Endometrial microvascular endothelial cells (primary cell): Measurements from ENCODE around the gene TBC1D17. TPM values are rescaled to one million over a fixed set of nuclear protein-coding genes. Genes with fewer than 3 reads are reported as not detected.

Experiments used
- in situ Hi-C: cut with HindIII; loops from 2 replicates; pipeline ENCODE4 v1.10.0; 2017; ENCODE audit warnings: low sequenced_read_pairs, low pct_unique_long_range_greater_than_20kb; ENCODE audit errors: inconsistent ontology term
- total RNA-seq: library from RNA; depleted of rRNA; stranded (reverse); fragments of >200 nt; gene quantifications from one replicate; pipeline ENCODE4 v1.2.3, GENCODE V29; 2015; ENCODE audit errors: inconsistent ontology term

The TBC1D17 gene
- total RNA-seq, 1 donor from 2014 or later, result 12.6 TPM

GRCh38 chr19:49858088-49858985 lies 19.2 kb upstream of the TBC1D17 start:
- in situ Hi-C loops, result no loop called here

DNA sequence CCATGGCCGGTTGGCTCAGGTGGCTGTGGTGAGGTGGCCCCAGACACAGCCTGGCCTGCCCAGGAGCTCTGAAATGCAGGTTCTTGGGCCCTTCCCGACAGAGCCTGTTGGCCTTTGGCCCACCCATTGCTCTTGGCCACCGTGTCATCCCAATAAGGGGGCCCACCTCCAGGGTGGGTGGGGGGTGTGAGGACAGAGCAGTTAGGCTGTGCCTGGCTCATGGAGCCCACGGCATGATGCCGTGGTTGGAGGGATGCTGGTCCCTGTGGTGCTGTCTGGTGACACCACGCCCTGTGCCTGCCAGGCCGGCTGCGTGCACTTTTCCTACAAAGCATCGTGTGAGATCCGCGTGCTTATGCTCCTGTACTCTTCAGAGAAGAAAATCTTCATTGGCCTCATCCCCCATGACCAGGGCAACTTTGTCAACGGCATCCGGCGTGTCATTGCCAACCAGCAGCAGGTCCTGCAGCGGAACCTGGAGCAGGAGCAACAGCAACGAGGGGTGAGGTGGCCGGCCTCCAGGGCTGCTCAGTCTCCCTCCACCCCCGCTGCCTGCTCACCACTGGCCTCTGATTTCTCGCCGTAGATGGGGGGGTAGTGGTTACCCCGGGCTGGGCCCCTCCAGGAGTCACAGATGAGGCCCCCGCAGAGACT lies 17.7 kb upstream of the TBC1D17 start:
- in situ Hi-C loops, result no loop called here

- in situ Hi-C loops, result no loop called here
Measured at GRCh38 chr19:49860336-49861102, 17.0 kb upstream of the TBC1D17 start.

DNA sequence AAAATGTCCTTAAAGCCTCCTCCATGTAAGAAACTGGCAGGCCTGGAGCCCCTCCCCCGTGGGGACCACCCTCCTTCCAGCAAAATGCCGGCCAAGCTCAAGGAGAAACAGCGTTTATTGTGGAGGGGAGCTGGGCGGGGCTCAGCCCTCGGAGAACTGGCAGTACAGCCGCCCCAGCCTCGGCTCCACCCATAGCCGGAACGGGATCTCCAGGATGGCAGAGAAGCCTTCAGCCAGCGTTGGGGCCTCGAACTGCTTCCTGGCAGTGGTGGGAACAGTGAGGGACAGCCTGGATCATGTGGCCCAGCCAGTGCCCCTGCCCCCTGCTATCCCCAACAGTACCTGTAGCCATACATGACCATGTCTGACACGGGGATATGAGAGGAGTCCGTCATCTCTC lies 16.4 kb upstream of the TBC1D17 start:
- in situ Hi-C loops, result no loop called here

DNA sequence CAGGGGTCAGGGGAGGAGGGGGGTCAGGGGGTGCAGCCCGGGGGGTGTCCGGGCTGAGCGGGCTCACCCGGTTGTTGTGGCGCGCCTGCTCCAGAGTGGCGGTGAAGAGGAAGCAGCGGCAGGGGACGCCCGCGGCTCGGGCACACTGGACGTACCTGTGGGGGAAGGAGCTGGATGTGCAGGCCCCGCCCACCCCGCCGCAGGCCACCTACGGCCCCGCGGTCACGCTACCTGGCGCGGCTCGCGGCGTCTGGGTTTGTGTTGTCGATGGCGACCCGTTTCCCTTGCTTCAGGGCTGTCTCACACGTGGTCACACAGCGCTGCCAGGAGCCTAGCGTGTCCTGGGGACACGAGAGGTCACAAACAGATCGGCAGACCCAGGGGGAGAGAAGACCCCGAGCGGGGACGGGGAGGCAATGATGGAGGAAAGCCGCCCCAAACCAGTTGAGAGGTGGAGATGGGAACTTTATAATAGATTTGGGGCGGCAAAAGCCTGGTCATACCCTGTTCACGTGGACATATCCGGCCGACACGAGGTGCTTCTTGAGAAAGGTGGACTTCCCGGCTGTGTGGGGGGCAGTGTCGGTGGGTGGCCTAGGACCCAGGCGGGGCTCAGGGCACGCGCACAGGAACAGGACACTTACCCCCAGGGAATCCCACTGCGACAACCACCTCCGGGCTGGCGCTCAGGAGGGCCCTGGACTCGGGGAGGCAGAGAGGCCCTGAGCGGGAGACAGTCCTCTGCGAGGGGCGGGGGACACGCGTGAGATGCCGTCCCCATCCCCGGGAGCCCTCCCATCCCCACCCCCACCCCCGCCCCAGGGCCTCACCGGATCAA lies 15.7 kb upstream of the TBC1D17 start:
- in situ Hi-C loops, result no loop called here

DNA sequence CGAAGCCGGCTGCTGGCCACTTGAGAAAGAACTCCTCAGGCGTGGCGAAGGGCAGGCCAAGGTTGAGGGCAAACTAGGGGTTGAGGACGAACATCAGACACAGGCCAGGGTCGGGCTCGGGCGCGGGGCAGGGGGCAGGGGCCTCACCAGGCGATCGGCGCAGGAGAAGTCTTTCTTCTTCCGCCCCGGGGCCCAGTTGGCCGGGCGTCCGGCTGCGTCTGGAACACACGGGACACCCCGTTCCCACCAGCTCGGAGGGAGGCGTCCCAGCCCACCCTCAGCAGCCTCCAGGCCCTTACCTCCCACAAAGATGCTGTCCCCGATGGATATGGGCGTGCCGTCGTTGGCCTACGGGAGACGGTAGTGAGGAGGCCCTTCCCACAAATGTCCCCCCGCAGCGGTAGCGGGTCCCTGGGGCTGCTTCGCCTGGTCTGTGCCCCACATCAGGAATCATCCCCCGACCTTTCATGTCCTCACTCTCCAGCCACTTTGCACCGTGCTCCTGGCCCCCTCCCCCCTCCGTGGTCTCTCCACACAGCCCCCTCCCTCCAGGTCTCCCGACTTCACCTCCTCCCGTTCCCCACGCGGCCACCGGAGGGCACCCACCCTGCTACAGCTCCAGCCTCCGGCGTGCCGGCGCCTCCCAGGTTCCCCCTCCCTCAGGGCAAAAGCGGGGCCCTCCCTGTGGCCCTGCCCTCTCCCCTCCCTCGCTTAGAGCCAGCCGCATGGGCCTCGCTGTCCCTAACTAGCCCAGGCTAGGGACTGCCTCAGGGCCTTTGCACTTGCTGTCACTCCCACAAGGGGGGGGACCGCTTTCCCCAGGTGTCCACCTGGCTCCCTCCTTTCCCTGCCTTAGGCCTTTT lies 14.9 kb upstream of the TBC1D17 start:
- in situ Hi-C loops, result no loop called here

DNA sequence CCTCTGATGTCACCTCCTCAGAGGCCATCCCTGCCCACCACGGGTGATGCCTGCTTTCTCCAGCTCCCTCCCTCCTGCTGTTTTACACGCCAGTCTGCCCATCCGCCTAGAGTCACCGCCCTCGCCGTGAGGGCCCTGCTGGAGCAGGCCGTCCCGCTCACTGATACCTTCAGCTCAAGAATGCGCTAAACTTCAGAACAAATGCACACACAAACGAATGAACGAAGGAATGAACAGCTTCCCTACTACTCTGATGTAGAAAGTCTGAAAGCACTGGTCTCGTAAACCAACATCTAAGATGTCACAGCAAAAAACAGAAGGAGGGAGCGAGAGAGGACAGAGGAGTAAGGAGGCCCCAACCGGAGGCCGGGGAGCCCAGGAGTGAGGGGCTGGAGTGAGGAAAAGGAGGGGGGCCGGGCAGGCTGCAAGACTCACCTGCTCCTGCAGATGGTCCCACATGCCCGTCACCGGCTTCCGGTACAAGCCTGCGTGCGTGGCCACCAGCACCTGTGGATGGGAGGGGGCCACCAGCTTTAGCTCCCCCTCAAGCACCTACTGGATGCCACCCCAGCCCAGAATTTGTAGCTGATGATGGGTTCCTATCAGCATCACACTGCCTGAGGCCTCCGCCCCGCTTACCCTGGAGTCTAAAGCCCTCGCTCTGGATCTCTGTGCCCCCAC lies 14.1 kb upstream of the TBC1D17 start:
- in situ Hi-C loops, result no loop called here

- in situ Hi-C loops, result no loop called here
Measured at GRCh38 chr19:49863935-49864320, 13.6 kb upstream of the TBC1D17 start.

DNA sequence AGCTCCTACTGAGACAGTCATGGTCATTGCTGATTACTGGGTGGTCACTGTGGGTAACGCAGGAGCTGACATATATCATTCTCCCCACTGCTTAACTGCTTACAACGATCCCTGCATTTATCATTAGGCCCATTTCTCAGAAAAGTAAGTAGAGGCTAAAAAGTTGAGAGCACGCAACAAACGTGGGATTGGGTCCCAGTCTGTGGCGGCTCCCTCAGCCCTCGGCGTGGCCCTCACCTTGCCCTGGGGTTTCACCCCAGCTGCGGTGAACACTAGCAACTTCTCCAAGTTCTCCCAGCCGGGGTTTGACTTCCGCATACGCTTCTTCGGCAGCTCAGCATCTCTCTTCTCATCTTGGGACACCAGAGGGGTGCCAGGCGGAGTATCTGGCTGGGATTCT lies 12.6 kb upstream of the TBC1D17 start:
- in situ Hi-C loops, result no loop called here

DNA sequence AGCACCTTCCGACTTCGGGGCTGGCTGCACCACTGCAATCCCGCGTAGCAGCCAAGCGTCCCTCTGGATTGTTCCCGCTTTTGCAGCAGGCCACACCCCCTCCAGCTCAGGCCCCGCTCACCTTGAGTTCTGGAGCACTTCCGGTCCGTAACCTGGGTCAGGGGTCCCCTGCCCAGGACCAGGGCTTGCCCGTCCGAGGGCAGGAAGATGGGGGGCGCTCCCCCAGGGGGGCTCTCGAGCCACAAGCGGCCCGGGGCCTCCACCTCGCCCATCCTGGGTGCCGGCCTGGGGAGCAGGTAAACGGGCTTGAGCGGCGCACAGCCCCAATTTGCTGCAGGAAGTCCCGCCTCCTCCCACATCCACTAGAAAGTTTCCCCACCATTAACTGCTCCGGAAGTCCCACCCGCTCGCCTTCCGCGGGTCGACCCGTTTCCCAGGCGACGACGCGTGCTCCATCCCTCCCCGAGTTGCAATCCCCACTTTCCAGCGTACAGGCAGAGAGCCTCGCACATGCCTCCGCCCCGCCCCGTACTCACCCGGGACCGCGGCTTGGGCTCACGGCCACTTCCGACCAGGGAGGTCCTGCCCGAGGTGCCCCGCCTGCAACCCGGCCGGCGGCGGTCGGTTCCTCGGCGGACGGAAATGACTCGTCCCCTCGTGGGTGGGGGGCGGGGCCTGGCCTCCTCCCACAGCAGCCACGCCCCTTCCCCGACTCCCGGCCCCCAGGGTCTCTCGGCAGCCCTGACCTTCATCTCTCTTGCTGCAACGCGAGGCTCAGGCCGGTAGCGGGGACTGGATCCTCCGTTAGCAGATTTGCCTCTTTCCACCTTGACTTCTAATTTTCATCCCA lies 10.3 kb upstream of the TBC1D17 start, which contains the start of gene PNKP:
Gene PNKP, minus strand, starts transcription at position 644 of the 850 bp plus-strand sequence. Its CDS starts 372 bp downstream, at position 272.
- in situ Hi-C loops, result no loop called here

DNA sequence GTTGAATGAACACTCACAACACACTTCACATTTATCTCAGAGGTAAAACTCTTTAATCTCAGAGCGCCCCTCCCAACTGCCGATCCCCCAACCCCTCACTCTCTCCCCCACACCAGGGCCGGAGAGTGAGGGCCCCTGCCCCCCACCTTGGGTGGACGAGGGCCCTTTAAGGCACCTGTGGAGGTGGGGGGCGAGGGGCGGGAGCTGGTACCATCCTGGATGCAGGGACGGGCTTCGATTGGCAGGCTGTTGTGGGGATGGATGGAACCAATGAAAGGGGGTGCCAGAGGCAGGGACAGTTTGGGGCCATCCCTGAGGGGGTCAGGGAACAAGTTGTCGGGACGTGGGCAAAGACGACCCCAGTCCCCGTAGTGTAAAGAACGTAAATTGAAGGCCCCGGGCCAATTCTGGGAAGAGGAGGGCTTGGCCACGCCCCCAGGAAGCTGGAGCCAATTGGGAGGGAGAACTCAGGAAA lies 8.5 kb upstream of the TBC1D17 start:
- in situ Hi-C loops, result no loop called here

DNA sequence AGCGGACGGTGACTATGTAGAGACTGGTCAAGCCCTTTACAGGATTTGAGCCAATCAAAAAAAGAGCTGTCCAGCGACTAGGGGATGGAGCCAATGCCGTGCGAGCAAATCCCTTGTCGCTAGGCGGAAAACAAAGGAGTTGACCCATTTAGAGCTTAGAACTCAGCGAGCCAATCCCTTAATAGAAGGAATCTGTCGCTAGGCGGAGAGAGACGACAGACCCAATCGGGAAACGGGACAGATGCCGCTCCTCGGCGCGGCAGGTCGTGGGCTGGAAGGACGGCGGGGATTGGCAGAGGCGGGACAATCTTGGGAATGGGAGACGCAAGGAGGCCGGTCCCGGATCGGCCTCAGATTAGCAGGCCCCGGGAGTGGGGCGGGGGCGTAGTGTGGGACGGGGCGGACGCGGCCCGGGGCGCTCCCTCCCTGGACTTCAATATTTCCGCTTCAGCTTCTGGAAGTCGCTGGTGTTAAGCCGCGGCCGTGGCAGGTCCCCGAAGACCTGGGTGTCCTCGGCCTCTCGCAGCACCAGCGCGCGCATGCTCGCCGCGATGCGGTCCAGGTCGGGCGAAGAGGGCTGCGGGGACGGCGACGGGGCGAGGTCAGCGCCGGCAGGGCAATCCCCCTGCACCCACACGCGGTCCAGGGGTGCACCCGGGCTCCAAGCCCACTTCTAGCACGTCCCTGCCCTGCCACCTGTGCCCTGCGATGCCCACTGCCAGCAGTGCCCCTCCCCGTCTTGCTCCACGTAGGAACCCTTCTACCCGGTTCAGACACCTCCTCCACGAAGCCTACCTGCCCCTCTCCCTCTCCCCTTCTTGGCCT lies 7.8 kb upstream of the TBC1D17 start:
- in situ Hi-C loops, result no loop called here

DNA sequence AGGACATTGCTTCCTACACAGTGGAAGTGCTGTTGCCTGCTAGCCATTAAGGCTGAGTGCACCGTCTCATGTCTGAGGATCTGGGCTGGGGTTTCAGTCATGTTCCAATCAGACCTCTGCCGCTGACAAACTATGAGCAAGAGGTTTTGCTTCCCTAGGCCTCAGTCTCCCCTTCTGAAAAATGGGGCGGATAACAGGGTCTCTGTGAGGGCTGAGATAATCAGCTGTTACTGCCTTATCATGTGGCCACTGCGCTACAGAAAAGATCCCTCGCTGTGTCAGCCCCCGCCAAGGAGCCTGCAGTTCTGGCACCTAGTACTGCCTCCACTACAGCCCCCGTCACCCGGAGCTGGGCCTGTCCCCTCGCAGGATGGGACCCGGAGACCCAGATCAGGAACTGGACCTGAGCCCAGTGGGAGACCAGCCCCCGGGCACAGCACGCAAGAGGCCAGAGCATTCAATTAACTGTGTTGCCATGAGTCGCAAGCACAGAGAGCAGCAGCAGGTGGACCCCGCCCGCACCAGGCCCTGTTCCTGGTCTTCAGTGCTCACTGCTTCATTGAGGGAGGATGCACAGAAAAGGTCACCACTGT lies 7.1 kb upstream of the TBC1D17 start:
- in situ Hi-C loops, result no loop called here

- in situ Hi-C loops, result no loop called here
Measured at GRCh38 chr19:49871349-49871985, 6.0 kb upstream of the TBC1D17 start.
